SK-N-SH (cell line): ENCODE results near the gene ANKRD12. TPM values are rescaled to one million over a fixed set of nuclear protein-coding genes. Genes with fewer than 3 reads are reported as not detected.
A peak's percentile ranks its signal among the peaks of the same experiment; 100 is the strongest.

Experiments
- CTCF ChIA-PET: fragments of 300-600, 350-600 bp; formaldehyde crosslinking; extraction: SDS; loops from one replicate; lab custom pipeline; 2021; lab: Yijun Ruan, JAX
- POLR2A ChIA-PET: fragments of 350-600 bp; sonication (Branson Sonifier 250); formaldehyde crosslinking; extraction: SDS; loops from one replicate; lab custom pipeline; 2020; ENCODE audit warnings: antibody characterized with exemption, inconsistent platforms; lab: Yijun Ruan, JAX
- DNase-seq: peaks from one replicate; pipeline ENCODE4 v3.0.0; 2012
- H2AFZ ChIP-seq: fragments of 200-600 bp; sonication (generic); 2 replicates; pipeline ENCODE4 v1.8.1; 2016; ENCODE audit warnings: antibody characterized with exemption, mild to moderate bottlenecking, low read depth
- H3F3A ChIP-seq: fragments of 200-600 bp; sonication (generic); replicated peaks from 2 replicates; pipeline ENCODE3; 2016; ENCODE audit warnings: antibody characterized with exemption, mild to moderate bottlenecking; ENCODE audit not compliant: insufficient read depth
- H3K27ac ChIP-seq, 2 experiments: fragments of 200-500 bp in 1 of 2; fragments of 200-600 bp in 1 of 2; sonication (Bioruptor generic) in 1 of 2; sonication (generic), shearing (Covaris generic) in 1 of 2; 2 replicates each; pipeline versions ENCODE4 v1.5.1 to v1.6.1; 2014 to 2016; ENCODE audit warnings: low read depth in 2 of 2, inconsistent platforms in 1 of 2, low read length in 1 of 2, mild to moderate bottlenecking in 1 of 2, mixed read lengths in 1 of 2
- H3K27me3 ChIP-seq: fragments of 200-600 bp; sonication (generic), shearing (Covaris generic); 2 replicates; pipeline ENCODE4 v1.6.1; 2016; ENCODE audit warnings: mixed run types; ENCODE audit not compliant: insufficient read depth
- H3K36me3 ChIP-seq, 2 experiments: fragments of 200-500 bp in 1 of 2; fragments of 200-600 bp in 1 of 2; sonication (Bioruptor generic) in 1 of 2; sonication (generic) in 1 of 2; replicated peaks in 1 of 2; 2 replicates each; pipeline versions ENCODE3 to v1.5.1; 2014 to 2016; ENCODE audit warnings: low read length in 1 of 2, mild to moderate bottlenecking in 1 of 2; ENCODE audit not compliant: insufficient read depth in 2 of 2, control insufficient read depth in 1 of 2
- H3K4me1 ChIP-seq, 2 experiments: fragments of 200-500 bp in 1 of 2; fragments of 200-600 bp in 1 of 2; sonication (Bioruptor generic) in 1 of 2; sonication (generic), shearing (Covaris generic) in 1 of 2; 2 replicates each; pipeline versions ENCODE4 v1.5.1 to v1.6.1; 2014 to 2016; ENCODE audit warnings: low read depth in 1 of 2, low read length in 1 of 2, mixed run types in 1 of 2; ENCODE audit not compliant: insufficient read depth in 2 of 2, control insufficient read depth in 1 of 2
- H3K4me2 ChIP-seq: fragments of 200-600 bp; sonication (generic), shearing (Covaris generic); 2 replicates; pipeline ENCODE4 v1.6.1; 2017; ENCODE audit warnings: mixed run types
- H3K4me3 ChIP-seq, 2 experiments: fragments of 200-500 bp in 1 of 2; fragments of 200-600 bp in 1 of 2; sonication (Bioruptor generic) in 1 of 2; sonication (generic), shearing (Covaris generic) in 1 of 2; 2 replicates each; pipeline versions ENCODE4 v1.5.1 to v1.8.1; 2014 to 2016; ENCODE audit warnings: low read depth in 2 of 2, inconsistent platforms in 1 of 2, low read length in 1 of 2, mild to moderate bottlenecking in 1 of 2, mixed read lengths in 1 of 2, moderate library complexity in 1 of 2
- H3K79me2 ChIP-seq: fragments of 200-600 bp; sonication (generic); 2 replicates; pipeline ENCODE4 v1.8.1; 2017; ENCODE audit warnings: mild to moderate bottlenecking; ENCODE audit not compliant: insufficient read depth
- H3K9ac ChIP-seq: fragments of 200-600 bp; sonication (generic); 2 replicates; pipeline ENCODE4 v1.6.1; 2017; ENCODE audit warnings: mixed run types
- H3K9me2 ChIP-seq: fragments of 200-600 bp; sonication (generic); 2 replicates; pipeline ENCODE4 v1.6.1; 2017; ENCODE audit warnings: mixed run types
- H3K9me3 ChIP-seq: fragments of 200-600 bp; sonication (generic); 2 replicates; pipeline ENCODE4 v1.6.1; 2017; ENCODE audit warnings: mixed run types, mild to moderate bottlenecking, moderate library complexity
- H4K20me1 ChIP-seq: fragments of 200-600 bp; sonication (generic); 2 replicates; pipeline ENCODE4 v1.6.1; 2017; ENCODE audit warnings: mild to moderate bottlenecking, mixed run types; ENCODE audit not compliant: insufficient read depth
- CHD2 ChIP-seq: fragments of 150-350 bp; IDR thresholded peaks from 2 replicates; pipeline ENCODE4 v1.6.1; 2018; ENCODE audit warnings: low read length; ENCODE audit not compliant: partially characterized antibody
- ELF1 ChIP-seq: IDR thresholded peaks from 2 replicates; pipeline ENCODE4 v1.4.0; 2012
- EZH2phosphoT487 ChIP-seq: fragments of 200-600 bp; sonication (generic); IDR thresholded peaks from 2 replicates; pipeline ENCODE4 v1.6.1; 2017; ENCODE audit warnings: low read depth, mixed run types, mild to moderate bottlenecking, antibody characterized with exemption, moderate library complexity, borderline replicate concordance
- FOSL2 ChIP-seq: IDR thresholded peaks from 2 replicates; pipeline ENCODE4 v1.4.0; 2012; ENCODE audit warnings: low read depth, mild to moderate bottlenecking, moderate library complexity, borderline replicate concordance
- FOXM1 ChIP-seq: IDR thresholded peaks from 2 replicates; pipeline ENCODE4 v1.4.0; 2012; ENCODE audit warnings: low read depth, mild to moderate bottlenecking
- GABPA ChIP-seq: IDR thresholded peaks from 2 replicates; pipeline ENCODE4 v1.4.0; 2012; ENCODE audit warnings: low read depth, mild to moderate bottlenecking
- GATA2 ChIP-seq: sonication (generic); formaldehyde crosslinking; IDR thresholded peaks from 2 replicates; pipeline ENCODE4 v1.5.0; 2020; ENCODE audit warnings: mild to moderate bottlenecking, missing genetic modification reagents
- JUND ChIP-seq: IDR thresholded peaks from 2 replicates; pipeline ENCODE4 v1.4.0; 2012
- MAX ChIP-seq: IDR thresholded peaks from 2 replicates; pipeline ENCODE4 v1.4.0; 2012; ENCODE audit warnings: low read depth
- REST ChIP-seq: IDR thresholded peaks from 2 replicates; pipeline ENCODE4 v1.6.1; 2012; ENCODE audit warnings: mild to moderate bottlenecking, low read depth, low read length, moderate library complexity
- RFX5 ChIP-seq: IDR thresholded peaks from 2 replicates; pipeline ENCODE4 v1.6.1; 2012; ENCODE audit warnings: mild to moderate bottlenecking, improper control_type of control experiment, low read length
- SIN3A ChIP-seq: IDR thresholded peaks from 2 replicates; pipeline ENCODE4 v1.6.1; 2012; ENCODE audit warnings: low read depth, mild to moderate bottlenecking, low read length, moderate library complexity, borderline replicate concordance
- SMC3 ChIP-seq: IDR thresholded peaks from 2 replicates; pipeline ENCODE4 v1.6.1; 2012; ENCODE audit warnings: low read depth, low read length, improper control_type of control experiment
- TAF1 ChIP-seq: IDR thresholded peaks from 2 replicates; pipeline ENCODE4 v1.6.1; 2012; ENCODE audit warnings: low read depth, mild to moderate bottlenecking, low read length, moderate library complexity, borderline replicate concordance
- TCF12 ChIP-seq: IDR thresholded peaks from 2 replicates; pipeline ENCODE4 v1.4.0; 2012
- WGBS: methylation state at CpG from one replicate; pipeline ENCODE4 v1.1.6; 2017; ENCODE audit warnings: low lambda C conversion rate; 5-methylcytosine and 5-hydroxymethylcytosine counted together
- polyA plus RNA-seq, 3 experiments: library from polyadenylated mRNA; depleted of rRNA; stranded (reverse); fragments of >200 nt; gene quantifications; 2 replicates each; pipeline ENCODE4 v1.2.3, GENCODE V29; 2012

The ANKRD12 gene
- polyA plus RNA-seq, 1 of the 3 experiments (the other 2 are of a cell fraction) = 1.3 TPM

- TF ChIP-seq REST = no peak
- TF ChIP-seq SMC3 = no peak
- TF ChIP-seq CHD2 = no peak
Observed at GRCh38 chr18:9132628-9133027, 4.0 kb upstream of the ANKRD12 start (continued).

- peaks cover 8% of the 10 kb centered on the region for H4K20me1 ChIP-seq
- no peak overlapping the region for H3K4me3 ChIP-seq
- no peaks in the 10 kb centered on the region for H3K9me3 ChIP-seq
- peak overlapping the region in 1 of 2 experiments; percentile 21; a peak in 2 of 4 replicates for H3K27ac ChIP-seq
- TF ChIP-seq EZH2phosphoT487 = no peak
- TF ChIP-seq GABPA = no peak
- no peak for TF ChIP-seq TCF12
- TF ChIP-seq TAF1 = no peak
- TF ChIP-seq MAX = no peak
- TF ChIP-seq JUND = no peak
- no peak for TF ChIP-seq GATA2 (CRISPR knock-in tag)
- no peak for TF ChIP-seq SIN3A
- no peak for TF ChIP-seq SMC3
- TF ChIP-seq ELF1 = no peak
- TF ChIP-seq FOXM1 = no peak
- no peak for TF ChIP-seq RFX5
- TF ChIP-seq FOSL2 = no peak
- H3K9ac ChIP-seq = no peak overlapping the region
- H3K36me3 ChIP-seq = peaks cover 51 to 67% of the 10 kb centered on the region in 2 experiments
- peaks cover 46% of the 10 kb centered on the region for H3K79me2 ChIP-seq
- no peak for DNase-seq
- WGBS = 100% methylated on average over 2 of the region's 2 CpGs
- no peaks in the 10 kb centered on the region for H3K27me3 ChIP-seq
- H3K4me1 ChIP-seq = peaks cover 0 to 8% of the 10 kb centered on the region in 2 experiments; a peak in 2 of 4 replicates
- no peak overlapping the region for H2AFZ ChIP-seq
- no peaks in the 10 kb centered on the region for H3K9me2 ChIP-seq
- ChIA-PET CTCF (interaction anchor here (1.4 kb wide), 1 partner anchor 60 kb away, joined by 3 read pairs; no protein-coding TSS in a partner anchor), POLR2A (no interaction called here)
- H3K4me2 ChIP-seq = no peak overlapping the region
- peaks cover 50% of the 10 kb centered on the region for H3F3A ChIP-seq
Observed at GRCh38 chr18:9133225-9133624, 3.4 kb upstream of the ANKRD12 start.
